ENCODE data around the gene RHBDL2. TPM values are rescaled to one million over a fixed set of nuclear protein-coding genes. Genes with fewer than 3 reads are reported as not detected.

Gene RHBDL2
- total and polyA plus RNA-seq, 12 donors, result 0.07 to 0.69 (median 0.28) TPM; not detected in 5

GRCh38 chr1:38929476-38929875, 12.2 kb downstream of the RHBDL2 start:
- peak in 2 of 7 donors; percentile 17 to 65 for DNase-seq
- 80 to 88% (median 85%) methylated on average over 6 of the region's 6 CpGs for WGBS, 4 donors
- TF ChIP-seq CTCF (IDR thresholded peaks at IDR 0.05), result no peak
- no peak for TF ChIP-seq POLR2A (IDR thresholded peaks at IDR 0.05)
- Histone ChIP-seq H3K4me3 (no peak overlapping the region), H3K4me1 (replicated peaks in 1 of 2) (no peaks in the 10 kb centered on the region), H3K9me3 (replicated peaks in 1 of 3) (no peaks in the 10 kb centered on the region), H3K27me3 (no peaks in the 10 kb centered on the region), H3K27ac (no peak overlapping the region), H3K36me3 (replicated peaks in 1 of 2) (no peaks in the 10 kb centered on the region)
- intact Hi-C loops (cut with DNase I), result no loop called here

DNA sequence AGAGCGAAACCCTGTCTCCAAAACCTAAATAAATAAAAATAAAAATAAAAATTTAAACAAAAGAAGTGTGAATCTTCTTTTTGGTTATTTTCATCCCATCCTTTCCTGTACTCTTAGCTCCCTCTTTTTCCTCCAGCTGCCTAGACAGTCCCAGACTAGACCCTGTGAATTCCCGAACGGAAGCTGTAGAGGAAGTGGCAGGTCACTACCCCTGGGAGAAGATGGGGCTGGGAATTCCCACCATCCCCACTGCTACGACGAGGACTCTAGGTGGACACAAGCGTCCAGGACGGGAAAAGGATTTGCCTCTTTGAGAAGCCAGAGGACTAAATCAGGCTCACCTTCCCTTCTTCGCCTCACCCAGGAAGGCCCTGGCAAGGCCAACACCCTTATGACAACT, 12.6 kb downstream of the RHBDL2 start:
- TF ChIP-seq POLR2A (IDR thresholded peaks at IDR 0.05) (no peak), CTCF (IDR thresholded peaks at IDR 0.05) (no peak)
- Histone ChIP-seq H3K27me3 (no peaks in the 10 kb centered on the region), H3K27ac (no peak overlapping the region), H3K9me3 (replicated peaks in 1 of 3) (no peaks in the 10 kb centered on the region), H3K36me3 (replicated peaks in 1 of 2) (no peaks in the 10 kb centered on the region), H3K4me1 (replicated peaks in 1 of 2) (no peaks in the 10 kb centered on the region), H3K4me3 (no peak overlapping the region)
- DNase-seq, result no peak
- intact Hi-C loops (cut with DNase I), result no loop called here
- 74 to 91% (median 84%) methylated on average over 8 of the region's 8 CpGs for WGBS, 4 donors

GRCh38 chr1:38926091-38926490, 15.5 kb downstream of the RHBDL2 start:
- DNase-seq, result no peak
- TF ChIP-seq POLR2A (IDR thresholded peaks at IDR 0.05), result no peak
- no peak for TF ChIP-seq CTCF (IDR thresholded peaks at IDR 0.05)
- intact Hi-C loops (cut with DNase I), result no loop called here
- H3K27ac ChIP-seq, result no peak overlapping the region
- WGBS, 4 donors, result 88 to 92% (median 90%) methylated on average over 1 to 3 of the region's 3 CpGs
- no peaks in the 10 kb centered on the region for H3K9me3 ChIP-seq (replicated peaks in 1 of 3)
- H3K4me3 ChIP-seq, result no peak overlapping the region
- no peaks in the 10 kb centered on the region for H3K36me3 ChIP-seq (replicated peaks in 1 of 2)
- H3K4me1 ChIP-seq (replicated peaks in 1 of 2), result no peaks in the 10 kb centered on the region
- no peaks in the 10 kb centered on the region for H3K27me3 ChIP-seq

DNA sequence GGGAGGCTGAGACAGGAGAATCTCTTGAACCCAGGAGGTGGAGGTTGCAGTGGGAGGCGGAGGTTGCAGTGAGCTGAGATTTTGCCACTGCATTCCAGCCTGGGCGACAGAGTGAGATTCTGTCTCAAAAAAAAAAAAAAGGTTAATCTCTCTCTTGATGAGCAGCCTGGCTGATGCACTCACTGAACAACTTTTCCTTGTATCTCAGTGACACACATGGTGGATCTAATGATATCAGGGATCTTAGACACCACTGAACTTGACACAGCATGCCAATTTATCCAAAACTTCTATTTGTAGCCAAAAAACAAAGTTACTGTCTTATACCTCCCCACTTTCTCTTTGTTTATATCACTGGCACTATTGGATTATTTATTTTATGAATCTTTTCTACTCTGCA, 16.2 kb downstream of the RHBDL2 start:
- Histone ChIP-seq H3K27ac (no peak overlapping the region), H3K9me3 (replicated peaks in 1 of 3) (no peaks in the 10 kb centered on the region), H3K27me3 (no peaks in the 10 kb centered on the region), H3K4me1 (replicated peaks in 1 of 2) (no peaks in the 10 kb centered on the region), H3K4me3 (no peak overlapping the region), H3K36me3 (replicated peaks in 1 of 2) (no peaks in the 10 kb centered on the region)
- intact Hi-C loops (cut with DNase I), result no loop called here
- WGBS, 4 donors, result 93 to 100% (median 95%) methylated on average over 2 of the region's 2 CpGs
- TF ChIP-seq CTCF (IDR thresholded peaks at IDR 0.05) (no peak), POLR2A (IDR thresholded peaks at IDR 0.05) (no peak)
- no peak for DNase-seq
